Activated naive CD8-positive, alpha-beta T cell treated with anti-CD3 and anti-CD28 coated beads for 36 hours (primary cell): ENCODE results near the gene FBXO41. TPM values are rescaled to one million over a fixed set of nuclear protein-coding genes. Genes with fewer than 3 reads are reported as not detected.
A peak's percentile ranks its signal among the peaks of the same experiment; 100 is the strongest.

ENCODE experiments used
- DNase-seq: peaks from one replicate; pipeline ENCODE4 v3.0.0; 2021
- H3K27ac Mint-ChIP-seq: one replicate; pipeline ENCODE4 v1.8.0; 2022; ENCODE audit warnings: mild to moderate bottlenecking, moderate library complexity, mixed read lengths
- H3K27me3 Mint-ChIP-seq: one replicate; pipeline ENCODE4 v1.8.0; 2022; ENCODE audit warnings: mild to moderate bottlenecking, mixed read lengths
- H3K36me3 Mint-ChIP-seq: one replicate; pipeline ENCODE4 v1.8.0; 2021; ENCODE audit warnings: mild to moderate bottlenecking, mixed read lengths
- H3K4me1 Mint-ChIP-seq: one replicate; pipeline ENCODE4 v1.8.0; 2021; ENCODE audit warnings: mixed read lengths
- H3K4me3 Mint-ChIP-seq: one replicate; pipeline ENCODE4 v1.8.0; 2022; ENCODE audit warnings: mild to moderate bottlenecking, moderate library complexity, mixed read lengths
- H3K9me3 Mint-ChIP-seq: one replicate; pipeline ENCODE4 v1.8.0; 2022; ENCODE audit warnings: mixed read lengths
- total RNA-seq, 2 experiments: library from RNA; stranded (reverse); gene quantifications; one replicate each; pipeline ENCODE4 v1.2.3, GENCODE V29; 2021

The FBXO41 gene
- total RNA-seq, 2 experiments from 2014 or later = 45.7 to 45.8 TPM

GRCh38 chr2:73250872-73251846, 33.1 kb downstream of the FBXO41 start:
- H3K36me3 Mint-ChIP-seq = peaks cover 34% of the 10 kb centered on the region

GRCh38 chr2:73249636-73250035, 34.6 kb downstream of the FBXO41 start:
- Mint-ChIP-seq H3K4me3 (no peak overlapping the region), H3K4me1 (peaks cover 6% of the 10 kb centered on the region), H3K27ac (no peak overlapping the region), H3K9me3 (no peaks in the 10 kb centered on the region), H3K36me3 (peaks cover 34% of the 10 kb centered on the region), H3K27me3 (no peaks in the 10 kb centered on the region)
- no peak for DNase-seq

More at GRCh38 chr2:73250872-73251846, 33.1 kb downstream of the FBXO41 start:
- H3K27ac Mint-ChIP-seq = peak overlapping the region; percentile 22
- DNase-seq = no peak
- no peaks in the 10 kb centered on the region for H3K27me3 Mint-ChIP-seq
- H3K4me3 Mint-ChIP-seq = no peak overlapping the region
- H3K9me3 Mint-ChIP-seq = no peaks in the 10 kb centered on the region
- H3K4me1 Mint-ChIP-seq = peaks cover 3% of the 10 kb centered on the region

- H3K4me1 Mint-ChIP-seq = peaks cover 10% of the 10 kb centered on the region
- no peak overlapping the region for H3K4me3 Mint-ChIP-seq
- no peaks in the 10 kb centered on the region for H3K9me3 Mint-ChIP-seq
- DNase-seq = no peak
- H3K27me3 Mint-ChIP-seq = no peaks in the 10 kb centered on the region
- H3K27ac Mint-ChIP-seq = peak overlapping the region; percentile 2
- H3K36me3 Mint-ChIP-seq = peaks cover 33% of the 10 kb centered on the region
Measured at GRCh38 chr2:73246850-73247249, 37.4 kb downstream of the FBXO41 start.

- H3K27me3 Mint-ChIP-seq = no peaks in the 10 kb centered on the region
- H3K9me3 Mint-ChIP-seq = no peaks in the 10 kb centered on the region
- H3K36me3 Mint-ChIP-seq = peaks cover 22% of the 10 kb centered on the region
- H3K4me3 Mint-ChIP-seq = no peak overlapping the region
- peak overlapping the region; percentile 41 for H3K27ac Mint-ChIP-seq
- peaks cover 12% of the 10 kb centered on the region for H3K4me1 Mint-ChIP-seq
- no peak for DNase-seq
Measured at GRCh38 chr2:73244580-73244979, 39.7 kb downstream of the FBXO41 start.

DNA sequence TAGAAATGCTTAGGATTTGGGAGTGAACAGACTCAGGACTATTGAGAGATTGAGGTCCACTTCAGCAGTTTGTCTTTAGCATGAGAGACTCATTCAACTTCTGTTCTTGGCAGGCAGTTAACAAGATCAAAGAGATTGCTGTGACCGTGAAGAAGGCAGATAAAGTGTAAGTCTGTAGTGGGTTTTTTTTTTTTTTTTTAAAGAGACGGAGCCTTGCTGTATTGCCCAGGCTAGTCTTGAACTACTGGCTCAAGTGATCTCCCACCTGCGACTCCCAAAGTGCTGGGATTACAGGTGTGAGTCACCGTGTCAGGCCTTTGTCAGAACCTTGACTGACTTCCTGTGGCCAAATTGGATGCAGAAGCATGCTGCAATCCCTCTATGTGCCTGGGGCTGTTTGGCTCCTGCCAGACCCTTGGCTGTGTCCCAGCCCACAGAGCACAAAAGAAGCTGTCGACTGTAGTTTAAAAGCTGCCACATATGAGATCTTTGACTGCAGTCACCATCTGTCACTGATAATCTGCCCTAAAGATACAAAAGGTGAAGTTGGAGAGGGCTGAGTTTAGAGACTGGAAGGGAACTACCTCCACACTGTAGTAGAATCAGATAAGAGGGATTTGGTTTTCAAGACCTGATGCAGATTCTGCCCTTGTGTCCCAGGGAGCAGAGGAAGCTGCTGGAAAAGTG, 40.3 kb downstream of the FBXO41 start:
- DNase-seq = no peak
- Mint-ChIP-seq H3K9me3 (no peaks in the 10 kb centered on the region), H3K4me3 (no peak overlapping the region), H3K27me3 (no peaks in the 10 kb centered on the region), H3K4me1 (peaks cover 17% of the 10 kb centered on the region), H3K27ac (peak overlapping the region; percentile 41), H3K36me3 (peaks cover 22% of the 10 kb centered on the region)

DNA sequence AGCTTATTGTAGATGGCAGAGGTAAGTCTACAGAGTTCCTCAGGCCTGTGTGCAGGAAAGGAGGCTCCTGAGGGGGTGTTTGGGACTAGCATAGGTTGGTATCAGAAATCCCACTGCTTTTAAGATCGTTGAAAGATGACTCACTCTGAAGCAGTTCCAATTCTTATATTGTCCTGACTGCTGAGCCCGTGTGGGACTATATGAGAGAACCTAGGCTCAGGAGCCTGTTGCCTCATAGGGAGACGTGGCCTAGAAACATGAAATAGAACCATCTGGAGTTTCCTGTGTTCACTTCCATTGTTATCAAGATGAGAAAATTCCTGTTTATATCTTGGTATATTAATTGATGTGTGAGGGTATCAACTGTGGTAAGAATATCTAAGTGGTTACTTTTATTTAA, 44.5 kb downstream of the FBXO41 start:
- H3K36me3 Mint-ChIP-seq = peaks cover 44% of the 10 kb centered on the region
- H3K4me1 Mint-ChIP-seq = peaks cover 42% of the 10 kb centered on the region
- no peaks in the 10 kb centered on the region for H3K9me3 Mint-ChIP-seq
- peak overlapping the region; percentile 60 for H3K27ac Mint-ChIP-seq
- no peaks in the 10 kb centered on the region for H3K27me3 Mint-ChIP-seq
- no peak overlapping the region for H3K4me3 Mint-ChIP-seq
- DNase-seq = no peak

DNA sequence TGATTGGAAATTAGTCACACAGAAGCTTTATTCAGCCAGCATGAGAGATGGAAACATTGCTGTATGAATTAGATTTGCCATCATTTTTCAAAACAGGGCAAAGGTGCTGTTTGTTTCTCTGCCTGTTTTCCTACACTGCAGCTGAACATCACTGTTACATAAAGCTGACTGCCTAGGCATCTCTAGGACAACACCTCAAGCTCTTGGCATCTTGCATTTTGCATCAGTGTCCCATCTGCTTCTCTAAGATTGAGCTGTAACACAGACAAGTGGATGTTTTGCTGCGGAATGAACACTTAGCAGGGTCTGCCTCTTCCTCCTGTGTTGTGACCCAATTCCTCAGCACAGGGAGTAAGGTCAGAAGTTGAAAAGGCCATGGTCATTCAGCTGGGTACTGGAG, 45.3 kb downstream of the FBXO41 start:
- peaks cover 47% of the 10 kb centered on the region for H3K36me3 Mint-ChIP-seq
- H3K4me3 Mint-ChIP-seq = no peak overlapping the region
- H3K27ac Mint-ChIP-seq = peak overlapping the region; percentile 25
- peaks cover 35% of the 10 kb centered on the region for H3K4me1 Mint-ChIP-seq
- no peaks in the 10 kb centered on the region for H3K9me3 Mint-ChIP-seq
- DNase-seq = no peak
- H3K27me3 Mint-ChIP-seq = no peaks in the 10 kb centered on the region

DNA sequence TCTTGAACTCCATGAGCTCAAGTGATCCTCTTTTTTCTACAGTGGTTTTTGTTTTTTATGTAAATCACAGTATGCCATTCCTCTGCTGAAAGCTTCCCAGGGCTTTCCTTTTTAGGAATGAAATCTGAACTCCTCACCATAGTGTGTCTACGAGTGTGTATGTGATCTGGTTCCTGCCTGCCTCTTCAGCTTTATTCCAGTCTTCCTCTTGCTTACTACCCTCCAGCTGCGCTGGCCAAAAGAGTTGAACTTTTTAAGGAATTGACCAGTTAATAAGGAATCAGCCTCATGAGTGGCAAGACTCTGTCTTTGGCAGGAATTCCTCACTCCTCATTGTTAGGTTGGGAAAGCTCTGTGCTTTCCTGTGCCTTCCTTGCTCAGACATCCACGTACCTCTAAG, 46.1 kb downstream of the FBXO41 start:
- DNase-seq = no peak
- Mint-ChIP-seq H3K27ac (no peak overlapping the region), H3K4me3 (peak overlapping the region; percentile 14), H3K9me3 (no peaks in the 10 kb centered on the region), H3K27me3 (no peaks in the 10 kb centered on the region), H3K4me1 (peaks cover 35% of the 10 kb centered on the region), H3K36me3 (peaks cover 45% of the 10 kb centered on the region)

- Mint-ChIP-seq H3K4me3 (peak overlapping the region; percentile 99), H3K9me3 (no peaks in the 10 kb centered on the region), H3K36me3 (peaks cover 43% of the 10 kb centered on the region)
Measured at GRCh38 chr2:73237168-73237567, 47.1 kb downstream of the FBXO41 start.

DNA sequence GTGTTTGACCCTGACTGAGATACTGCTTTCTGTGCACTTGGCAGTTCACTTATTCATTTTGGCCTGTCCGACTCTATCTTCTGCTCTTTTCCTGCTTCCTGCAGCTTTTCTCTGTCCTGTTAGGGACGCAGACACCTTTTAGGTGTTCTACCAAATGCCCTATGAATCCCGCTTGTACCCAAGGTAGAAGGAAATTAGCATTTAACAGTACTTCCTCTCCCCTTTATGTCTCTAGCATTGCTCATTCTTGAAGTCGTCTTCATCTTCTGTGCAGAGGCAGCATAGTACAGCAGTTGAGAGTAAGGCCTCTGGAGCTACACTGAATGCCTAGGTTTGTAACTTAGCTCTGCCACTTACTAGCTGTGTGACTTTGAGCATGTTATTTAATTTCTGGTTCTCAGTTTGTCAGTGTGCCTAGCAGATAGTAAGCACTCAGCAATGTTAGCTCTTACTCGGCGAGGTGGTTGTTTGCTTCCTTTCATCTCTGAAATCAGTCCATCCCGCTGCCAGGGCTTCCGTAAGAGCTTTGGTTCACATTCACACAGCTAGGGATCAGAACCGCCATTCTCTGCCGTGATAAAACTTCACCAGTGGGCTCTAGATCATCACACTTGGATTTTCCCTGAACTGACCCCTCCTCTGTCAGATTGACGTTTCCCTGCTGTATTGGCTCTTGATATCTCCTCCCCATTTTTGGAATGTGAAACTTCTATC, 48.8 kb downstream of the FBXO41 start:
- peak overlapping the region; percentile 99 for H3K4me3 Mint-ChIP-seq
- H3K9me3 Mint-ChIP-seq = no peaks in the 10 kb centered on the region
- peaks cover 41% of the 10 kb centered on the region for H3K36me3 Mint-ChIP-seq
- DNase-seq = no peak
- no peaks in the 10 kb centered on the region for H3K27me3 Mint-ChIP-seq
- H3K4me1 Mint-ChIP-seq = peaks cover 37% of the 10 kb centered on the region
- peak overlapping the region; percentile 94 for H3K27ac Mint-ChIP-seq

More at GRCh38 chr2:73237168-73237567, 47.1 kb downstream of the FBXO41 start:
- H3K27ac Mint-ChIP-seq = peak overlapping the region; percentile 58
- H3K4me1 Mint-ChIP-seq = peaks cover 37% of the 10 kb centered on the region
- no peaks in the 10 kb centered on the region for H3K27me3 Mint-ChIP-seq
- DNase-seq = no peak

- H3K4me3 Mint-ChIP-seq = peak within 1 kb of the TSS; percentile 99
- H3K4me1 Mint-ChIP-seq = peaks cover 32% of the 10 kb centered on the region
- no peaks in the 10 kb centered on the region for H3K27me3 Mint-ChIP-seq
- H3K9me3 Mint-ChIP-seq = no peaks in the 10 kb centered on the region
- peak; percentile 85 for DNase-seq
- peak within 1 kb of the TSS; percentile 94 for H3K27ac Mint-ChIP-seq
- peaks cover 39% of the 10 kb centered on the region for H3K36me3 Mint-ChIP-seq
Measured at GRCh38 chr2:73233932-73234832, 50.1 kb downstream of the FBXO41 start, which contains the start of gene CCT7. Gene CCT7, plus strand, starts transcription at chr2:73234308. Its CDS starts 71 bp downstream, at chr2:73234379.

DNA sequence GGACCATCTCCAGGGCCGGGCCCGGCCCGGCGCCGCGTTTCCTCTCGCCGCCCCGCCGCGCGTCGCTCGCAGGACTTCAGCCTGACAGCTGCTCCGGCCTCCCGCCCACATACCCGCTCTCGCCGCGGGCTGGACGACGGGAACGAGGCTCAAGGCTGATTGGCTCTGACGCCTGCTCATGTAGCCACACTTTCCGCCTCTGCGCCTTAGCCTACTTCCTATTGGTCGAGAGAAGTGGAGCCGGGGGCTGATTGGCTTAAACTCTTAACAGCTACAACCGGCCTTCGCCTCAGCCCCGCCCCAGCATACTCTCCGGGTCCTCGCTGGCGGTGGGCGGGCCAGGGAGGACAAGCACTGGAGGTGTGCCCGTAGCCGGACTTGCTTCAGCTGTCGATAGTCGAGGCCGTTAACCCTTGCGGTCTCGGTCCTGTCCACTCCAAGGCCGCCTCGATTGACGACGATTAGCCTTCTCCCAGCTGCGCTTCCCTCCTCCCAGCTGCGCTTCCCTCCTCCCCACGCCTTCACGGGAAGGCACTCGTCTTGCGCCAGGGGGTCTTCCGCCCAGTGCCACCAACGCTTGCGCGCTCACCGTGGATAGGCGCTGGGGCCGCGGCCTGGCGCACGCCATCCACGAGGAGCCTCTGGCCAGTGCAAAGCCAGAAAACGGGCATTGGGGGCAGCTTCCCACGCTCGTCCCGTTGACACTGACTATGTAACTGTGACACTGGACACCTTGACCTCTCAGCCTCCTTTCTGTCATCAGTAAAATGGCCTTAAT, 50.9 kb downstream of the FBXO41 start, which contains the start of gene PRADC1:
Gene PRADC1, minus strand, starts transcription at position 86 of the 778 bp plus-strand sequence. Its CDS starts 79 bp downstream, at position 7.
- Mint-ChIP-seq H3K9me3 (no peaks in the 10 kb centered on the region), H3K4me1 (peaks cover 24% of the 10 kb centered on the region), H3K36me3 (peaks cover 35% of the 10 kb centered on the region), H3K4me3 (peak within 1 kb of the TSS; percentile 99), H3K27me3 (no peaks in the 10 kb centered on the region), H3K27ac (peak within 1 kb of the TSS; percentile 94)
- DNase-seq = peak; percentile 92

DNA sequence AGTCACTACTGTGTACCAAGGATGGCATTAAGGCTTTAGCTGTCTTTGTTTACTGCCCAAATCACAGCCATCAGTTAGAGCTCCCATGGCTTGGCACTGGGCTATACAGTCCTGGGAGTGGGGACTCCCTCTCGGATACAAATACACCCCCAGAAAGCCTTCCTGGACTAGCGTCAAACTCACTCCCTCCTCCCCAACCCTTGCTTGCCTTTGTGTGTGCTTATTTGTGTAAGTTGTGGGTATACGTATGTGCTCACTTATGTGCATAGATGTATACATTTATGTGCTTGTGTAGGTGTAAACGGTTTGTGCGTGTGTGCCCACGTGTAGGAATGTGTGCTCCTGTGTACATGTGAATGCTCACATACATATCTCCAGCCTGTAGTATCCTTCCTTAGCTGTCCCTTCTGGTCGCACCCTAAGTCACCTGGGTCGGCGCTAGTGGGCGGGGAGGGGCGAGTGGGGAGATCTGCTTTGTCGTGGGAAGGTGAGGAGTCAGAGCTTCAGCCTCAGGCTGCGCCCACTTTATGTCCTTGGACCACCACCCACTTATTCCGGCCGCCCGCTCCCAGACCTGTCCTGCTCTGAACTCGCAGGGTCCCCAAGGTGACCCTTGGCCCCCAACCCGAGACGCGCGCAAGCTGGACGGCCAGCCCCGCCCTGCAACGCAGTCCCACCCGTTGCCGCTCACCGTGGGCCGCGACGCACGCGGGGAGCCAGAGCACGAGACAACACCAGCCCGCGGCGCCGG, 51.7 kb downstream of the FBXO41 start:
- H3K27ac Mint-ChIP-seq = peak overlapping the region; percentile 94
- H3K27me3 Mint-ChIP-seq = no peaks in the 10 kb centered on the region
- no peaks in the 10 kb centered on the region for H3K9me3 Mint-ChIP-seq
- DNase-seq = no peak
- peaks cover 20% of the 10 kb centered on the region for H3K4me1 Mint-ChIP-seq
- peaks cover 31% of the 10 kb centered on the region for H3K36me3 Mint-ChIP-seq
- H3K4me3 Mint-ChIP-seq = peak overlapping the region; percentile 99
